CD4-positive, alpha-beta T cell treated with Interleukin-12 subunit alpha and Interleukin-12 subunit beta, for 1 hour (primary cell): ENCODE measurements around the gene ZNF593OS.

Experiments used
- DNase-seq: peaks from one replicate; pipeline ENCODE4 v3.0.0-alpha.2; 2020

The ZNF593OS gene

DNA sequence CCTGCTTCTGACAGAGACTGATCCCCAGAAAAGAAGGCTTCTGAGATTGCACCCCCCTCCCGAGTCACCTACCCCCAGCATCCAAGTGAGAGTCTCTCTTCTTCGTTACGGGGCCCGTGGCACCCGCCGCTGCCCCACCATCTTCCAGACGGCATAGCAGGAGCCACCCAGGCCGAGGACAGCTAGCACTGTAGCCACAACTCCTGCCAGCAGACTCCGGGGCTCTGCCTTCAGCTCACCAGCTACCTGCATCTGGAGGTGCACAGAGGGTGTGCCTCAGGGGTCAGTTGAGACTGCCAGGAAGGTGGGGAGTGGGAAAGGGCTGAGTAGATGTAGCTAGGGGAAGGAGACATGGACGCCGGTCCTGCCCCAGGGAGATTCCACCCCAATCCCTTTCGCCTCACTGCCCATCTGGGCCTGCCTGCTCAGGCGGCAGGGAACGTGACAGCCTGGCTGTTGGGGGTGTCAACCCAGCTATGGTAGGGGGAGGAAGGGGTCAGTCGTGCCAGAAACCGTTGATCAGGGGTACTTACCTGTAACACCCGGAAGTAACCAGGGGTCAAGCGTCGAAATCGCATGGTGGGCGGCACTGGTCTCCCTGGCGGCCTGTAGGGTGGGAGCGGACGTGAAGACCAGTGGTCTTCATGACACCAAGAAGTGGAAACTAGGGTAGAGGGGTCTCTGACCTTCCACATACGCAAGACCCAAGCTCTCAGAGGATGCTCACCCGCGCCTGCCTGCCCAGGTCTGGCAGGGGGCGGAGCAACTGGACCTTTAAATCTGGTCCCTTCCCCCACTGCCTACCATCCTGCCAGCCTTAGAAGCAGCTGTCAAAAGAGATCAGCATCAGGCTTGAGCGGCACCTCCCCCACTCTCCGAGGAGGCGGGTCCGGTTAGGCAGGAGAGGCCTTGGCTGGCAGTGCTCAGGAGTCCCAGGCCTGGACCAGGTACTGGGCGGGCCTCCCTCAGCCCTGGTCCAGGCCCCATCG lies at the start of gene ZNF593OS:
TSS of gene ZNF593OS (minus strand) at position 749 of the 989 bp plus-strand sequence. CDS start at position 578, 171 bp downstream.
- no peak for DNase-seq

DNA sequence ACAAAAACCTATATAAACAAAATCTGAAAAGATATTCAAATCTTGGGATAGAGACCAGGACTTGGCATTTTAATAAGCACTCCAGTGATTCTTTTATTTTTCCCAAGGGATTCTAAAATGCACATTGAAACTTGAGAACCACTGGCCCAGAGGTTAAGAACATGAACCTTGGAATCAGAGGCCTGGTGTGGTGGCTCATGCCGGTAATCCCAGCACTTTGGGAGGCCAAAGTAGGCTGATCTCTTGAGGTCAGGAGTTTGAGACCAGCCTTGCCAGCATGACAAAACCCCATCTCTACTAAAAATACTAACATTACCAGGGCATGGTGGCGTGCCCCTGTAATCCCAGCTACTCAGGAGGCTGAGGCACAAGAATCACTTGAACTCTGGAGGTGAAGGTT lies 49.5 kb upstream of the ZNF593OS start:
- DNase-seq: no peak

DNA sequence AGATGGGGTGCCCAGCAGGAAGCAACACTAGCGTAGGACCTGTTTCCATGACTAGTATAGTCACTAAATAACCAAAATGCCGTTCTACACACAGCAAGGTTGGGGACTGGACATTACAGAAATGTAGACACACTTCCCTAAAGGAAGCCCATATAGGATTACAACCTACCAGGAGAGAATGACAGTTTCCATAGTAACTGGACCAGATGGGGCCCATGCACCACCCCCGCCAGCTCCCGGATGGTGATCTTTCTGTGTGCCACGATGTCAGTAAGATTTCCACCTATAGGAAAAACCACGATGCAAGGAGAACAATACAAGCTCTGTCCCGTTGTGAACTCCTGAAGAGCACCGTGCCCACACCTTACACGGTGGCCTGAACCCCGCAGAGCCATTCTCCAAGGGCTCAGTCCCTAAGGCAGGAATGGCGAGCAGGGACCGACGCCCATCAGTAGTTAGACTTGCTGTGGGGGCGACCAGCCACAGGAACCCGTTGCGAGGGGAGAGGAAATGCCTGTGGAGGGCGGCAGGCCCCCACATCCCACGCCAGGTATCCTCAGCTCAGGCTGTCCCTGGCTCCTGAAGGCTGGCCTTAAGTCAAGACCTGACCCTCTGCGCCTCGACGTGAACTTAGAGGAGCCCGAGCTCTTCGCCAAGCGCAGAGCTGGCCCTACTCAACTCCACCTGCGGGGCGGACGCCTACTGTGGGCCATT lies 48.7 kb upstream of the ZNF593OS start:
- DNase-seq: no peak

DNA sequence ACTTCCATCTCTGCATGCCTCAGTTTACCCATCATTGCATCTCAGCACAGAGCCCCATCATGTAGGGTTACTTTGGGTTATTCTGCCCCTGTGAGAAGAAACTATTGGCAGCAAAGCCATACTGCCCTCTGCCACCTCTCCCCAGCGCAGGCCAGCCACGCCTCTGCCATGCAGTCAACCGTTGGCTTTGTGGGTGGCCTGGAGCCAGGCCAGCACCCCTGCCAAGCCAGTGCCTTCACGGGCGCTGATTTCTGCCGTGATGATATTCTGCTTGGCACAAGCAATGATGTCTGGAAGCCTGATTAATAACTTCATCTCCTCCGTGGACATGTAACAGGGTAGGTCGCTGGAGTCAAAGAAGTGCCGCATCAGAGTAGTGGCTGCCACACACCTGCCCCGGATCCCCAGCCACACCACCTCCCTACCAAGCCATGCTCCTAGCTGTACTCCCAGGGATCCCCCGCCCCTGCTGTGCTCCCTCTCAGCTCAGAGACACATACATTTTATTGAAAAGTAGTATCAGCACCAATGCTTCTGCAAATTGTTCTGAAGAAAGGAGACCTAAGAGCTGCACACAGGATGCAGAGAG lies 47.4 kb upstream of the ZNF593OS start:
- no peak for DNase-seq

DNA sequence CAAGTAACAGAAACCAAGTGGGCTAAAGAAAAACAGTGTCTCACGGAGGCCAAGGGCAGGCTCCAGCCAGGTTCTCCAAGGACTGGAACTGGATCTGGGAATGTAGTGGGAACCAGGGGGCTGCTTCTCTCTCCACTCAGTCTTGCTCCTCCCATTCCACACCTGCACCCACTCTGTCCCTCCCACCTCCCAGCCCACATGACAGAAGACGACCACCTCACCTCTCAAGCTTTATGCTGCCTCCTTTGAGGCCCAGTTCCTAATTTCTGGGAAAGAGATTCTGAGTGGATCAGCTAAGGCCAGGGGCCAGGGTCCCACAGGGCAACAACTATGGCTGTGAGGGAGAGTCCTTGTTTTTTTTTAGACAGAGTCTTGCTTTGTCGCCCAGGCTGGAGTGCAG lies 43.6 kb upstream of the ZNF593OS start:
- DNase-seq: no peak

DNA sequence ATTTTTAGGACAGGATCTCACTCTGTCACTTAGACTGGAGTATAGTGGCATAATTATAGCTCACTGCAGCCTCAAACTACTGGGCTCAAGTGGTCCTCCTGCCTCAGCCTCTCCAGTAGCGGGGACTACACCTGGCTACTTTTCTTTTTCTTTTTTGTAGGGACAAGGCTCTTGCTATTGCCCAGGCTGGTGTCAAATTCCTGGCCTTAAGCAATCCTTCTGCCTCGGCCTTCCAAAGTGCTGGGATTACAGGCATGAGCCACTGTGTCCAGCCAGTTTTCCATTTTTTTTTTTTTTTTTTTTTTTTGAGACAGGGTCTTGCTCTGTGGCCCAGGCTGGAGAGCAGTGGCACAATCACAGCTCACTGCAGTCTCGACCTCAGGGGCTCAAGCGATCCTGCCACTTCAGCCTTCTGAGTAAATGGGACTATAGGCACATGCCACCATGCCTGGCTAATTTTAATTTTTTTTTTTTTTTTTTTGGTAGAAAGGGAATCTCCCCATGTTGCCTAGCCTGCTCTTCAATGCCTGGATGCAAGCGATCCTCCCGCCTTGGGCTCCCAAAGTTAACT lies 41.8 kb upstream of the ZNF593OS start:
- DNase-seq: no peak

DNA sequence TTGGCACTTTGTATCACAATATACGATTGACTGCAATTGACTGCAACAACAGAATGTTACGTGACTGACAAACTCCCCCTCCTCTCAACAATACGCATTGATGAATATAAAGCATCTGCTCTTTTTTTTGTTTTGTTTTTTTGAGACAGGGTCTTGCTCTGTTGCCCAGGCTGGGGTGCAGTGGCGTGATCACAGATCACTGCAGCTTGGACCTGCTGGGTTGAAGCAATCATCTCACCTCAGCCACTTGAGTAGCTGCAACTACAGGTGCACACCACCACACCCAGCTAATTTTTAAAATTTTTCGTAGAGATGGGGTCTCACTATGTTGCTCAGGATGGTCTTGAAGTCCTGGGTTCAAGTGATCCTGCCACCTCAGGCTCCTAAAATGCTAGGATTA lies 41.1 kb upstream of the ZNF593OS start:
- DNase-seq: no peak

DNA sequence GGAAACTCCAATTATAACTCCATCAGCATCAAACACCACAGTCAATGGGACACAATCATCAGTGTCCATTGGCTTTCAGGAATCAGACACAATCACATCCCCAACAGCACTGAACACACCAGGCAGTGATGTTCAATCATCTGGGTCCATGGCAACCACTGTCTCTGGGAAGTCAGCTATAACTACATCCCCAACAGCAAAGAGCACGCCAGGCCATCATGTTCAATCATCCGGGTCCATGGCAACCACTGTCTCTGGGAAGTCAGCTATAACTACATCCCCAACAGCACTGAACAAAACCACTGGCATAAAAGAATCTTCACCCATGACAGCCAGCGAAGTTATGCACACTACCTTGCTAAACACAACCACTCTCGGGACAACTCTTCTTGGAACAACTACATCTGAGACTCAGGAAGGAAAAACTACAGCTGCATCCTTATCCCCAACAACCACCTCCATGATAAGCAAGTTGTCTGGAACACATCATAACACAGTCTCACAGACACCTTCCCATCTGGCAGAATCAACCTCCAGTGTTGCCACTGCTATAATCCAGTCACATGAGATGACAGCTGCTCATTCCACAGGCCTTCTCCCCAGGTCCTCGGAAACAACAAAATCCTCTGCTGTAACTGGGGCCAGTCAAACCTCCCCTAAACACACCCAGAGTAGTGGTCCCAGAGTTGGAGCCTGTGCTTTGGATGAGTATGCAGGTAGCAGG lies 38.7 kb upstream of the ZNF593OS start:
- no peak for DNase-seq

DNA sequence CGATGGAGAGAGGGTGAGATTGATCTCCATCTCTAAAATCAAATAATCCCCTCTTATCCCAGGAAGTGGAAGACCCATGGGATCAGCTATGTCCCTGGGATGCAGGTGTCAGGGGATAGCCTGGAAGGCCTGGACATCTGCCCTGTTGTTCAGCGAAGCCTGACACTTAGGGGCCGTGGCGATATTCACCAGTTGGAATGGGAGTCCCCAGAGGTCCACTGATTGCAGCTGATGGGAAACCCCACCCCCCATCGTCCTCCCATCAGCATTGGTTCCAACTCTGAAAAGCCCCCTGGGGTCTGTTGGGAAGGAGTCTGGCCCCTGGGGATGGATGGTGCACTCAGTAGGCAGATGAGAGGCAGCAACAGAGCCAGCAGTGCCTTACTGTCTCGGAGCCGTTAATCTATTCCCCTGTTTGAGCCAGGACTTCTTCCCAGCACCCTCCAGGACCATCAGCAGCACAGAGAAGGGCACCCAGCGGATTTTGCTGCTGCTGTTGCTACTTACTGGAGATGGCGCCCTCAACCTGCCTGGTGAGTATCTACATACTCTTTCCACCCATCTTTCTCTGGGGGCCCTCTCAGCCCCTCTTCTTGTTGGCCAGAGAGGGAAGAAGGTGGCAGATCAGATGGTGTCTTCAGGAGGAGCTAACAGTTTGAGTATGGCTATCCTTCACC lies 32.1 kb upstream of the ZNF593OS start:
- no peak for DNase-seq

DNA sequence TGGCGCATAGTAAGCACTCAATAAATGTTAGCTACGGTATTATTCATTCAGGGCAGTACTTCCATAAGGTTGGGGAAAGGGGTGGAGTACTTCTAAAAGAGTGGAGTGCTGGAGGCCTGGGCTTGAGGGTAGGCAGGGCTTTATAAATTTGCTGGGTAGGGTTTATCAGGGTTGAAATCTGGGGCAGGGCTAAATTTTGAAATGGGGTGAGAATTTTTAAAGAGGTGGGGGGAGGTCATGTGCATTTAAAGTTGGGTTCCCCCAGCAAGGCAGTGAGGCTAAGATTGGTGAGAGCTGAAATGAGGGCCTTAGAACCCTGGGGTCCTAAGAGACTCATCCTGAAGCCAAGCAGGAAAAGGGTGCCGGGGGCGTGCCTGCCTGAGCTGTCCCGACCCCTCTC lies 28.8 kb upstream of the ZNF593OS start:
- DNase-seq: no peak

DNA sequence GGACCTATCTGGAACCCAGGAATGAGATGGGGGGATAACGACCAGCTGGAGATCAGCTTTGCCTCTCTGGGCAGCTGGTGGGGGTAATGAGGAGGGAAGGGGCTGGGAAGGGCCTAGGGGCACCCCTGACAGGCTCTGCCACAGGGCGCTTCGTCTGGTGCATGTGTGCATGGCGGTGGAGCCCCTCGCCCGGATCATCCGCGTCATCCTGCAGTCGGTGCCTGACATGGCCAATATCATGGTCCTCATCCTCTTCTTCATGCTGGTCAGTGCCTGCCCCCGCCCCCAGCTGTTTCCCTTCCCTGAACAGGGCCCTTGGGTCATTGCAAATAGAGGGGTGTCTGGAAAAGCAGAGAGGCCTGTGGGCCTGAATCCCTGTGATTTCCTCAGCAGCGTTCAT lies 26.2 kb upstream of the ZNF593OS start:
- no peak for DNase-seq

DNA sequence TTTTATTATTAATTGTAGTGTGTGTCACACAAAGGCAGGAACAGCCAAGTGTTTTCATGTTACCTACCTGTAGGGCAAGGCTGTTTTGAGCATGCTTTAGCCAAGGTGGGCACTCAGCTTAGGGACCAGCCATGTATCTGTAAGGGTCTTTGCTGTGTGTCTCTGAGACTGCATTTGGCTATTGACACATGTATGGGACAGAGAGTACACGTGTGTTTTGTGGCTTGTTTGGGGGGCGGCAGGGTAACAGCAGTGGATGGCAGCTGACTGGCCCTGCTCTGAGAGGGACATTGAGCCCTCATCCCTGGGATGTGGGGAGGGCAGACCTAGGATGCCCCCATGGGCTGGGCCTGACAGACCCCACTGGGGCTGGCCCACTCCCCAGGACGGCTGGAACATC lies 25.7 kb upstream of the ZNF593OS start:
- DNase-seq: no peak

DNA sequence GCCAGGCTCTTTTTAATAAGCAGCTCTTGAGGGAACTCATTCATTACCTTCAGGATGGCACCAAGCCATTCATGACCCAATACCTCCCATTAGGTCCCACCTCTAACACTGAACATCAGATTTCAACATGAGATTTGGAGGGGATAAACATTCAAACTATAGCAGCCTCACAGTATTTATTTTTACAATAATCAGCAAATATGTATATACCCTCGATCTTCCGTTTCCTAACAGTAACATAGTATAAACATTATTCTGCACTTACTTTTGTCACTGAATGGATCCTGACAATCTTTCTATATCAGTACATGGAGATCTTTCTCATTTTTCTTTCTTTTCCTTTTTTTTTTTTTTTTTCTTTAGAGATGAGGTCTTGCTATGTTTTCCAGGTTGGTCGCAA lies 24.2 kb upstream of the ZNF593OS start:
- no peak for DNase-seq

DNA sequence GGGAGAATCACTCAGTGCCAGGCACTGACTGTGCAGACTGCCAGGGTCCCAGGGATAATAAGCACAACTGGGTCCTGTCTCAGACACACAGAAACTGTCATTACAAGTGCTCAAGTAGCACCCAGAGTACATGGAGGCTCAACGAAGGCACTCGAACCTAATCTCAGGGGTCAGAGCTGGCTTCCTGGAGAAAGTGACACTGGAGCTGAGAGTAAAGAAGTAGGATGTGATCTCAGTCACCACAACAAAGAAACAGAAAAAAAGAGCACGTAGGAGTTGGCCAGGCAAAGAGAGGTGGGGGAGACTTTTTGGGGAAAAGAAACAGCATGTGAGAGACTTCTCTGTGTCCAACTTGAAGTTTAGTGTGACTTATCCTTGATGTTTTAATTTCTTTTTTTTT lies 20.1 kb upstream of the ZNF593OS start:
- no peak for DNase-seq

DNA sequence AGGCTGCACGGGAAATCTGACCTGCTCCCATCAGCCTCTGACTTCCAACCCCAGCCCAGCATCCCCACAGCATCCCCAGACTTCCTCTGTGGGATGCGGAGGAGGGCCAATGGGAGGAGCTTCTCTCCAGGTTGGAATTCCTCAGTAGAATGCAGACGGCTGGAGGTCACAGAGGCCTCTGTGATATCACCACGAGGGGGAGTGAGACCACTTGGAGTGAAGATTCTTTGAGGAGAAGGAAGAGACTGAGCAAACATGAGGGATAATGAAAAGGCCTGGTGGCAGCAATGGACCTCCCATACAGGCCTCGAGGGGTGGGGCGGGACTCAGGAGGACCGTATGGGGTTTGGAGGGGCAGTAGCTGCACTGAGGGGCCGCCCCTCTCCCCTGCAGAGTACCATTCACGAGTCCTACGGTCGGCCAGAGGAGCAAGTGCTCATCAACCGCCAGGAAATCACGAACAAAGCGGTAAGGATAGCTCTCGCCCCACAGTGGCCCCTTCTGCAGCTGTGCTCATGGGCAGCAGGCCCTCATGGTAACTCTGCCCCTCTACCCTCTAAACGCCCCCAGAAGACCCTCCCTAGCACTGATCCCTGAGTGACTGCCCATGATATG lies 18.8 kb upstream of the ZNF593OS start, which contains the start of gene CATSPER4:
TSS of gene CATSPER4 (plus strand) at position 230 of the 615 bp plus-strand sequence. CDS start at position 256, 26 bp downstream.
- peak; percentile 32 for DNase-seq

DNA sequence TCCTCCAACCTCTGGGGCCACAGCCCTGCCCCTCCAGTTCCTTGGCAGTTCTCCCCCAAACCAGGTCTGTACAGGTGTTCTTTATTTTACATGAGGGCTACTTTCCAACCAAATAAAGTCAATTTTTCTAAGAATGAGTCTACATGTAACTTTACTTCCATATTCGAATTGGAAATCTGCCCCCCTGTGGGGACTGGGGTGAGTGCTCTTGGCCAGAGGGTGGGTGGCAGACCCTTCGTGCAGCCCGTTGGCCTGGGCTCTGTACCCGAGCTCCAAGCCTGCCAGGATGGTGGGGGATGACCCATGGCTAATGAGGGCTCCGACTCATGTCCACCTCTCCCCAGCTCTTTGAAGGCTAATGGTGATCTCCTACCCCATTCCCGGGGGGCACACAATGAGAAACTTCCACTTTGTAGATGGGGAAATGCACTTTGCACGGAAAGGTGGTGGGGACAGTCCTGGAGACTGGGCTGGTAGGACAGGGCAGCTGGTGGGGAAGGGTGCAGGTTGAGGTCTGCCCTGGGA lies 18.2 kb upstream of the ZNF593OS start:
- DNase-seq: no peak

DNA sequence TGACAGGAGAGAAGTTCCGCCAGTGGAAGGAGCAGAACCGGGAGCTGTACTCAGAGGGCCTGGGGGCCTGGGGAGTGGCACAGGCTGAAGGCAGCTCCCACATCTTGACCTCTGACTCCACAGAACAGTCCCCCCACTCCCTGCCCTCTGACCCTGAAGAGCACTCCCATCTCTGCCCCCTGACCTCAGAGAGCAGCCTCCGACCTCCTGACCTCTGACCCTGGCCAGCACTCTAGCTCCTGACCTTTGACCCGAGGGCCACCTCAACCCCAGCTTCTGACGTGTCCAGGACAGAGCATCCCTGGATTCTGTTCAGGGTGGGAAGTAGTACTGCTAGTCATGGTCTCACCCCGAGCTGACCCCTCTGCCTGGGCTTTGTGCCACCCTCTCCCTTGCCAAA lies 17.7 kb upstream of the ZNF593OS start:
- DNase-seq: no peak

DNA sequence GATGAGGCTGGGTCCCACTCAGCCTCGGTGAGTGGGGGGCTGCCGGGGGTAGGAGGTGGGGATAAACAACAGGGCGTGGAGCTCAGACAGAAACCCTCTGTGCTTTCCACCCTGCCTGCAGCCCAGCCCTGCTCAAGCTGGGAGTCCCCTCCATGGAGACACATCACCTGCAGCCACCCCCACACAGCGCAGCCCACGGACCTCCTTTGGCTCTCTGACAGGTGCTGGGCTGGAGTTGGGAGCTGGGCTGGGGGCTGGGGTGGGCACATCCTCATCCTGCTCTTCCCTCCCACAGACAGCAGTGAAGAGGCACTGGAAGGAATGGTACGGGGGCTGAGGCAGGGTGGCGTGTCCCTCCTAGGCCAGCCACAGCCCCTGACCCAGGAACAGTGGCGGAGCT lies 16.8 kb upstream of the ZNF593OS start:
- DNase-seq: no peak

DNA sequence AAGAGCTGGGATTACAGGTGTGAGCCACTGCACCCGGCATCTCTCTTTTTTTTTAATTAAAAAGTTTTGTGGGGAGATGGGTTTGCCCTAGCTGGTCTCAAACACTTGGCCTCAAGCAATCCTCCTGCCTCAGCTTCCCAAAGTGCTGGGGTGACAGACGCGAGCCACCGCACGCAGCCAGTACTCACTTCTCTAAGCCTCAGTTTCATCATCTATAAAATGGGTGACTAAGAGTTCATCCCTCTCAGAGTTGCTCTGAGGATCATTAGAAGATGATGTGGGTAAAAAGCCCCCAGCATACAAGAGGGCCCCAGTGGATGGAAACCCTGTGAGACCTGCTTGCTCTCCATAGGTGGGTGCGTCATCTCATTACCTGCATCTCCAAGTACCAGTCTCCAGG lies 16.2 kb upstream of the ZNF593OS start:
- DNase-seq: no peak

DNA sequence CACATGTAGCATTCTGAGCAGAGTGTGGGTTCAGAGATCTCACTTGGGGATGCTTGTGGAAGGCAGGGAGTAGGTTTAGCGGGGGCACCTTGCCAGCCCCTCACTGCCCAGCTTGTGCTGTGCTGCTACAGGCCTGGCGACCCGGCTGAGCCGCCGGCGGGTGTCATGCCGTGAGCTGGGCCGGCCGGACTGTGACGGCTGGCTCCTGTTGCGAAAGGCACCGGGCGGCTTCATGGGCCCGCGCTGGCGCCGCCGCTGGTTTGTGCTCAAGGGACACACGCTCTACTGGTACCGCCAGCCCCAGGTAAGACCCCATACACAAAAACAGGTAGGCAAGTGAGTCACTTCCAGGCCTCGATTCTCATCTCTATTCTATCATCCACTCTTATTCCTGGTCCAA lies 13.3 kb upstream of the ZNF593OS start:
- DNase-seq: no peak

DNA sequence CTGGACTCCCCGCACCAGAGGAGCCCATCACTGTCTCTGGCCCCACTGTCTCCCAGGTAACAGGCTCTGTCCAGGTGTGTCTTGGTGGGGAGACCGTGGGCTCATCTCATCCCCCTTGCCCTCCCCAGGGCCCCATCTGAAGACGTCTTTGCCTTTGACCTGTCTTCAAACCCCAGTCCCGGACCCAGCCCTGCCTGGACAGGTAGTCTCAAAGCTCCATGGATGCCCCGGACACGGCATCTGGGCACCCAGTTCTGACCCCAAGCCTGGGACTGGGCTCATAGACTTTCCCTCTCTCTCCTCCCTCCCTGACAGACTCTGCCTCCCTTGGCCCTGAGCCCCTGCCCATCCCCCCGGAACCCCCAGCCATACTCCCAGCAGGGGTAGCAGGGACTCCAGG lies 12.5 kb upstream of the ZNF593OS start:
- DNase-seq: no peak
